WI38 (cell line): Measurements from ENCODE around the gene ZSCAN26.

ENCODE experiments used
- H3K4me3 ChIP-seq: 2 replicates; pipeline ENCODE4 v1.5.1; 2011; ENCODE audit warnings: low read depth, mild to moderate bottlenecking, control low read depth, low read length
- TF ChIP-seq, protein P1 (sequence below): IDR thresholded peaks from 2 replicates; pipeline ENCODE4 v1.5.1; 2012; ENCODE audit warnings: low read depth, mild to moderate bottlenecking, control low read depth, low read length

ZSCAN26 gene

DNA sequence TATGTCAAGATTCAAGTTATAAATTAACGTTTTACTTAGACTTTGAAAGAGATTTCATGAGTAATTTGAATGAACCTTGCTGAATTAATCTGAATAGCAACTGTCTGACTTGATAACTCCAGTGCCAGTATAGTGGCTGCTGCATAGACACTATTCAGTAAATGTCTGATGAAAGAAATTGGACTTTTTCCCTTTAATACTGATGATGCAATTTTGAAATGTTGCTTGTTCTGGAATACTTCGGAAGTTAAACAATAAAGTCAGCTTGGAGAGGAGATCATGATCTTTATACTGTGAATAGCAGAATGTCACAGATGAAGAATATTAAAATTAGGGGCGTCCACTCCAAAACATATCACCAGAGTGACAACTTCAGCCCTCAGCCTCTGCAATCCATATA lies 10.8 kb downstream of the ZSCAN26 start:
- no peak overlapping the region for H3K4me3 ChIP-seq
- TF ChIP-seq, protein P1, sequence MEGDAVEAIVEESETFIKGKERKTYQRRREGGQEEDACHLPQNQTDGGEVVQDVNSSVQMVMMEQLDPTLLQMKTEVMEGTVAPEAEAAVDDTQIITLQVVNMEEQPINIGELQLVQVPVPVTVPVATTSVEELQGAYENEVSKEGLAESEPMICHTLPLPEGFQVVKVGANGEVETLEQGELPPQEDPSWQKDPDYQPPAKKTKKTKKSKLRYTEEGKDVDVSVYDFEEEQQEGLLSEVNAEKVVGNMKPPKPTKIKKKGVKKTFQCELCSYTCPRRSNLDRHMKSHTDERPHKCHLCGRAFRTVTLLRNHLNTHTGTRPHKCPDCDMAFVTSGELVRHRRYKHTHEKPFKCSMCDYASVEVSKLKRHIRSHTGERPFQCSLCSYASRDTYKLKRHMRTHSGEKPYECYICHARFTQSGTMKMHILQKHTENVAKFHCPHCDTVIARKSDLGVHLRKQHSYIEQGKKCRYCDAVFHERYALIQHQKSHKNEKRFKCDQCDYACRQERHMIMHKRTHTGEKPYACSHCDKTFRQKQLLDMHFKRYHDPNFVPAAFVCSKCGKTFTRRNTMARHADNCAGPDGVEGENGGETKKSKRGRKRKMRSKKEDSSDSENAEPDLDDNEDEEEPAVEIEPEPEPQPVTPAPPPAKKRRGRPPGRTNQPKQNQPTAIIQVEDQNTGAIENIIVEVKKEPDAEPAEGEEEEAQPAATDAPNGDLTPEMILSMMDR: no peak

DNA sequence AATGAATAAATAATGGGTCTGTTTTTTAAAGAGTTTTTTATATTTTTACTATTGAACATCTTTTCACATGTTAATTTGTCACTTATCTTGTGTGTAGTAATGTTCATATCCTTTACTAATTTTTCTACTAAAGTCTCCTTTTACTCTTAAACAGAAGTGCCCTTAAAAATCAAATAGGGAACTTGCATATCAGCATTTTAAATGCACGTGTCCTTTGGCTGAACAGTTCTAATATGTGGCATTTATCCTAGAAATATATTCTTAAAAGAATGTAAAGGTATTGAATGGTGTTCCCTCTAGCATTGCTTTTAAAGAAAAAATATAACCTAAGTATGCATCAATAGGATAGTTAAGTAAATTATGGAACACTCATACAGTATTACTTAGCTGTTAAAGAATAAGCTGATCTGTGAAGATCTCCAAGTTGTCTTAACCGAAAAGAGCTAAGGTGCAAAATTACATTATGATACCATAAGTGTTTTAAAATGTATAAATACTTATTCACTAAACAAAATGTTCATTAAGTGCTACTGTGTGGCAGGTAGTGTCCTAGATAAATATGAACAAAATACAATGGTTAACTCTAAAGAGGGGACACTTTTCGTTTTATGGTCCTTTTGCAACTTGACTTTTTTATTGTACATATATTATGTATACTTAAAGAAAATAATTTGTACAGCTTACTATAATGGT lies 13.8 kb downstream of the ZSCAN26 start:
- TF ChIP-seq, protein P1: no peak
- peak overlapping the region; percentile 82 for H3K4me3 ChIP-seq

DNA sequence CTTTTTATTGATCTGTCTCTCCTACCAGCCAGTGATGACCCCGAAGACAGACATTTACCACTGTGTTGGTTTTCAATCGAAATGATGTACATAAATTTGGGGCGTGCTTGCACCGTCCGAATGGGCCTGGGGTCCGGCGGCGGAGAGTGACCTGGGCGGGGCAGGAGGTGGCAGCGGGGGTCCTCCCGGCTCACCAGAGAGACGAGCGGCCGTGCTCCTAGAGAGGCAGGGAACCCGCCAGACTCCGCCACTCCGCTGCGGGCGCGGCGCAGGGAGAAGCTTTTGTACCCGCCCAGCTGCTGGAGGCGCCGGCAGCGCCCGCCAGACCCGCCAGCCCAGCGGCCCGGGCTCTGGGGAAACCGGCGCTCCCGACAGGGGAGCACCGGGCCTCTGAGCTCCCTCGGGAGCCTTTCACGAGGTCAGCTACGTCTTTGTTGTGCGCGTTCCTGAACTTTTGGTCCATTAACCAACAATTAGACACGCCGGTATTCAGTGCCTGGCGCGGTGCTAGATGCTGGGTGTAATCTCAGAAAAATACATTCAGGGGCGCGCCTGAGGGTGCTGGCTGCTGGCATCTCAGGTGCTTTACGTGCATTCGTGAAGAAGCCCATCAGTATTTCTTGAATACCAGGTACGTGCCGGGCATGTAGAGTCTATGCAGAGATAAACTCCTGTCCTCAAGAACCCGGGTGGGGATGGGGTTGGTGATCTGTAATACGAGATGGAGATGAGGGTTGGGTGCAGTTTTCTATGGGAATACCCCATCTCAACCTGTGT lies 14.5 kb downstream of the ZSCAN26 start, which contains the start of gene PGBD1:
Gene PGBD1 (plus strand): TSS at position 285 of the 777 bp plus-strand sequence. CDS start 2,242 bp downstream, outside the sequence.
- peak within 1 kb of the TSS; percentile 82 for H3K4me3 ChIP-seq
- TF ChIP-seq, protein P1: no peak

DNA sequence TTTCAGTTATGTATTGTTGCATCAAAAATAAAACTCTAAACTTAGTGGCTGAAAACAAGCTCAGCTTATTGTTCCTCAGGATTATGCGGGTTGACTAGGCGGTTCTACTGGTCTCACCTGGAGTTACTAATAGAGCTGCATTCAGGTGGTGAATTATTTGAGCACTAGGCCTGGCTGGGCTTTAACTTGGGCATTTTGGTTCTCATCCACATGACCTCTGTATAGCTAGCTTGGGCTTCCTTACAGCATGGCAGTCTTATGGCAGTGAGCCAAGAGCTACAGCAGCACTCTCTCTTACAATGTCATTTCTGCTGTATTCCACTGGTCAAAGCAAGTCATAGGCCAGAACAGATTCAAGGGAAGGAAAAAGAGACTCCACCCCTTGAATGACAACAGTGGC lies 16.0 kb downstream of the ZSCAN26 start:
- TF ChIP-seq, protein P1: no peak
- no peak overlapping the region for H3K4me3 ChIP-seq

DNA sequence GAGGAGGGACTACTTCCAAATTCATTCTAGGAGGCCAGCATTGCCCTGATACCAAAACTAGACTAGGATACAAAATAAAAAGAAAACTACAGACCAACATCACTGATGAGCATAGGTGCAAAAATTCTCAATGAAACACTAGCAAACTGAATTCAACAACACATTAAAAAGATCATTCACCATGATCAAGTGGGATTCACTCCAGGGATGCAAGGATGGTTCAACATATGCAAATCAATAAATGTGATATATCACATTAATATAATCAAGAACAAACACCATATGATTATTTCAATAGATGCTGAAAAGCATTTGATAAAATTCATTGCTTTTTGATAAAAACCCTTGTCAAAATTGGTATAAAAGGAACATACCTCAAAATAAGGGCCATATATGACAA lies 24.6 kb downstream of the ZSCAN26 start:
- H3K4me3 ChIP-seq: no peak overlapping the region
- TF ChIP-seq, protein P1: no peak

DNA sequence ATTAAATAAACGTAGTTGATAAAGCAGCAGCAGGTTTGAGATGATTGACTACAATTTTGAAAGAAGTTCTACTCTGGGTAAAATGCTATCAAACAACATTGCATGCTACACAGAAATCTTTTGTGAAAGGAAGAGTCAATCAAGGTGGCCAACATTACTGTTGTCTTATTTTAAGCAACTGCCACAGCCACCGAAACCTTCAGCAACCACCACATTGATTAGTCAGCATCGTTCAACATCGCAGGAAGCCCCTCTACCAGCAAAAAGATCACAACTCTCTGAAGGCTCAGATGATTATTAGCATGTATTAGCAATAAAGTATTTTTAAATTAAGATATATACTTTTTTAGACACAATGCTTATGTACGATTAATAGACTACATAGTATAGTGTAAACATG lies 28.4 kb downstream of the ZSCAN26 start:
- TF ChIP-seq, protein P1: no peak
- H3K4me3 ChIP-seq: no peak overlapping the region

DNA sequence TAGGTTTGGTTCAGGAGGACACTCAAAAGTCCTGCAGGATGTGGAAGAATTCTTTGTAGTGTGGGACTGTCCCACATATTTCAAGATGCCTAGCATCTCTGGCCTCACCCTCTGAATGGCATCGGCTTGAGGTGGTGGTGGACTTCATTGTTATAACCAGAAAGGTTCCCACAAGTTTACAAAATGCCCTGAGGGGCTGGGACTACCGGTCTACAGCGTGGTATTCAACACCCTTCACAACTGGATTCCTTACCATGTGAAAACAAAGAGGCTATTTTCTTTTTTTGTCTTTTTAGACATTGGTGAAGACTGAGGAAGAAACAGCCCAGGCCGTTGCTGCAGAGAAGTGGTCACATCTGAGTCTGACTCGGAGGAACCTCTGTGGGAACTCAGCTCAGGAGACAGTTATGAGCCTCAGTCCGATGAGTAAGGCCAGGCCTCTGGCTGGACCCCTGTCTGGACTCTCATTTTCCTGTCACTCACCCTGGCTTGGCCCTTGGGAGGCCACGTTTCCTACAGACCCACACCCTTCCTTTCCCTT lies 29.6 kb downstream of the ZSCAN26 start:
- H3K4me3 ChIP-seq: no peak overlapping the region
- TF ChIP-seq, protein P1: no peak
